ENCODE data around the gene SLC15A3. TPM values are rescaled to one million over a fixed set of nuclear protein-coding genes. Genes with fewer than 3 reads are reported as not detected.

SLC15A3 gene
- total RNA-seq, 1 donor from 2014 or later, result 0.62 TPM

GRCh38 chr11:60964801-60965200, 12.8 kb upstream of the SLC15A3 start:
- no peak for TF ChIP-seq CTCF (IDR thresholded peaks at IDR 0.05; ENCODE audit: unreplicated experiment)
- Mint-ChIP-seq H3K27me3 (ENCODE audit: unreplicated experiment) (no peaks in the 10 kb centered on the region), H3K27ac (ENCODE audit: unreplicated experiment) (no peak overlapping the region), H3K4me3 (ENCODE audit: unreplicated experiment) (no peak overlapping the region), H3K36me3 (ENCODE audit: low read depth, unreplicated experiment) (no peaks in the 10 kb centered on the region), H3K4me1 (ENCODE audit: unreplicated experiment) (no peaks in the 10 kb centered on the region), H3K9me3 (ENCODE audit: unreplicated experiment) (no peaks in the 10 kb centered on the region)
- no peak for DNase-seq (ENCODE audit: low spot score)

DNA sequence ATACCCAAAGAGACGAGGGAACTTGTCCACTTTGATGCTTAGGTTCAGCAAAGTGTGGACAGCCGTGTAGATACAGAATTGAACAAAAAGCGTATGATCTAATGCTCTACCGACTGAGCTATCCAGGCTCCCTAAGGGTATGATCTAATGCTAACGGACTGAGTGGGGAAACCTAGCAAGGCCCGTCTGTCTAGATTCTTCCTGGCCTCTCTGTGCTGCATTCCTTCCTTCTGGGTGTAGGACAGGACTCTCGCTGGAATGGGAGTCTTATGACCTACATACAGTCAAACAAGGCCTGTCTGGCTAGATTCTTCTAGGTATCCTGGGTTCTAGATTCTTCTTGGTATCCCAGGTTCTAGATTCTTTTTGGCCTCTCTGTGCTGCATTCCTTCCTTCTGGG, 8.4 kb upstream of the SLC15A3 start:
- Mint-ChIP-seq H3K36me3 (ENCODE audit: low read depth, unreplicated experiment) (no peaks in the 10 kb centered on the region), H3K27ac (ENCODE audit: unreplicated experiment) (no peak overlapping the region), H3K9me3 (ENCODE audit: unreplicated experiment) (no peaks in the 10 kb centered on the region), H3K27me3 (ENCODE audit: unreplicated experiment) (no peaks in the 10 kb centered on the region), H3K4me1 (ENCODE audit: unreplicated experiment) (no peaks in the 10 kb centered on the region), H3K4me3 (ENCODE audit: unreplicated experiment) (no peak overlapping the region)
- no peak for TF ChIP-seq CTCF (IDR thresholded peaks at IDR 0.05; ENCODE audit: unreplicated experiment)
- DNase-seq (ENCODE audit: low spot score), result no peak

- no peaks in the 10 kb centered on the region for H3K27me3 Mint-ChIP-seq (ENCODE audit: unreplicated experiment)
- no peaks in the 10 kb centered on the region for H3K9me3 Mint-ChIP-seq (ENCODE audit: unreplicated experiment)
- no peak for DNase-seq (ENCODE audit: low spot score)
- H3K4me1 Mint-ChIP-seq (ENCODE audit: unreplicated experiment), result no peaks in the 10 kb centered on the region
- no peak overlapping the region for H3K4me3 Mint-ChIP-seq (ENCODE audit: unreplicated experiment)
- H3K36me3 Mint-ChIP-seq (ENCODE audit: low read depth, unreplicated experiment), result no peaks in the 10 kb centered on the region
- TF ChIP-seq CTCF (IDR thresholded peaks at IDR 0.05; ENCODE audit: unreplicated experiment), result no peak
- no peak overlapping the region for H3K27ac Mint-ChIP-seq (ENCODE audit: unreplicated experiment)
These were observed 7.5 kb upstream of the SLC15A3 start for GRCh38 chr11:60959431-60959830.

DNA sequence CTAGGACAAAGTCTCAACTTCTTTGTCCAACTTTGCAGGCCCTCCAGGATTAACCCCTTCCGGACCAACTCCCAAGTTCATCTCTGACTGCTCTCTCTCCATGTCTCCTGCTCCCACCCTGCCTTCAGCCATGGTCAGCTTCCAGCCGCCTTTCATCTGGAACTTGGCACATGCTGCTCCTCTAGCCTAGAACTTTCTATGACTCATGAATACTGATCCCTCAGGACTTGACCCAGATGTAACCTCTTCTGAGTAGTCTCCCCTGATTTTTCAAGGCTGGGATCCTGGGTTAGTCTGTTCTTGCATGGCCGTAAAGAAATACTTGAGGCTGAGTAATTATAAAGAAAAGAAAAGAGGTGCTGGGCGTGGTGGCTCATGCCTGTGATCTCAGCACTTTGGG, 5.2 kb upstream of the SLC15A3 start:
- Mint-ChIP-seq H3K4me3 (ENCODE audit: unreplicated experiment) (no peak overlapping the region), H3K27me3 (ENCODE audit: unreplicated experiment) (peaks cover 7% of the 10 kb centered on the region), H3K4me1 (ENCODE audit: unreplicated experiment) (peaks cover 3% of the 10 kb centered on the region), H3K27ac (ENCODE audit: unreplicated experiment) (no peak overlapping the region), H3K9me3 (ENCODE audit: unreplicated experiment) (no peaks in the 10 kb centered on the region), H3K36me3 (ENCODE audit: low read depth, unreplicated experiment) (no peaks in the 10 kb centered on the region)
- DNase-seq (ENCODE audit: low spot score), result no peak
- TF ChIP-seq CTCF (IDR thresholded peaks at IDR 0.05; ENCODE audit: unreplicated experiment), result no peak

DNA sequence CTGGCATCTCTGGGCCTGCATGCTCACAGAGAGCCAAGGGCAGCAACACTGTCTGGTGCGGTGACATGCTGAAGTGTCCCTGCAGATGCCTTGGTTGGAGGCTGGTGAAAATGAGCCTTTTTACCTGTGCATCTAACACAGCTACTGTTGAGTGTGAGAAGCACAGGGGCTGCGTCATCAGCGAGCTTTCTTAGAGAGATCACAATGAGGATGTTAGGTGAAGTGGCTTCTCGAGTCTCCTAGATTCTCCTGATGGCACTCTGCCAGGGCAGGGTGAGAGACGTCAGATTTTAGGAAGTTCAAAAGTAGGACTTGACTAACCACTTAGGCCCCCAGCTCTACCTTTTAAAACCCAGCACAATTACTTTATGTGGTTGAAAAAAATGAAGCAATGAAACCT, 3.6 kb upstream of the SLC15A3 start:
- H3K36me3 Mint-ChIP-seq (ENCODE audit: low read depth, unreplicated experiment), result no peaks in the 10 kb centered on the region
- TF ChIP-seq CTCF (IDR thresholded peaks at IDR 0.05; ENCODE audit: unreplicated experiment), result no peak
- no peak overlapping the region for H3K27ac Mint-ChIP-seq (ENCODE audit: unreplicated experiment)
- H3K4me1 Mint-ChIP-seq (ENCODE audit: unreplicated experiment), result peaks cover 3% of the 10 kb centered on the region
- H3K9me3 Mint-ChIP-seq (ENCODE audit: unreplicated experiment), result no peaks in the 10 kb centered on the region
- H3K4me3 Mint-ChIP-seq (ENCODE audit: unreplicated experiment), result no peak overlapping the region
- peaks cover 8% of the 10 kb centered on the region for H3K27me3 Mint-ChIP-seq (ENCODE audit: unreplicated experiment)
- no peak for DNase-seq (ENCODE audit: low spot score)

All from endothelial cell (in vitro differentiated cells).